Measurements from ENCODE around the gene LALBA. TPM values are rescaled to one million over a fixed set of nuclear protein-coding genes. Genes with fewer than 3 reads are reported as not detected.

Gene LALBA
- total RNA-seq, 2 donors from 2014 or later: not detected

DNA sequence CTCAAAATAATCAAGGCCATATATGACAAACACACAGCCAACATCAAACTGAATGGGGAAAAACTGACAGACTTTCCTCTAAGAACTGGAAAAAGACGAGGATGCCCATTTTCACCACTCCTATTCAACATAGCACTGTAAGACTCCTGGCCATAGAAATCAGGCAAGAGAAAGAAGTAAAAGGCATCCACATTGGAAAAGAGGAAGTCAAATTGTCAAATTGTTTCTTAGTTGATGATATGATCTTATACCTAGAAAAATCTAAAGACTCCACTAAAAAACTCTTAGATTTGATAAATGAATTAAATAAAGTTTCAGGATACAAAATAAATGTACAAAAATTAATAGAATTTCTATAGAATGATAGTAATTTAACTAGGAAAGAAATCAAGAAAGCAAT is 33.2 kb downstream of the LALBA start:
- Histone ChIP-seq H3K4me1 (ENCODE audit: control insufficient read depth, insufficient read depth, low read length) (no peaks in the 10 kb centered on the region), H3K9me3 (ENCODE audit: control insufficient read depth, low read length) (no peaks in the 10 kb centered on the region), H3K4me3 (ENCODE audit: low read length) (no peak overlapping the region), H3K36me3 (ENCODE audit: control insufficient read depth, insufficient read depth, low read length) (no peaks in the 10 kb centered on the region), H3K27ac (ENCODE audit: low read depth, low read length) (no peak overlapping the region), H3K27me3 (ENCODE audit: control insufficient read depth, insufficient read depth, low read length, poor library complexity, severe bottlenecking) (no peaks in the 10 kb centered on the region), H3K9ac (ENCODE audit: extremely low read depth, low read length, poor library complexity, severe bottlenecking) (no peak overlapping the region)
- Mint-ChIP-seq H3K27ac (no peak overlapping the region), H3K27me3 (ENCODE audit: insufficient read depth) (no peaks in the 10 kb centered on the region), H3K4me1 (no peaks in the 10 kb centered on the region), H3K4me3 (no peak overlapping the region), H3K9me3 (peaks cover 3% of the 10 kb centered on the region), H3K36me3 (ENCODE audit: low read depth) (no peaks in the 10 kb centered on the region)
- 80% methylated on average over 1 of the region's 1 CpG; no CpG with 5 or more reads in 1 of the 2 experiments for WGBS, 2 experiments (ENCODE audit: insufficient coverage in 1 of 2, insufficient read length in 1 of 2)
- TF ChIP-seq, protein P1, sequence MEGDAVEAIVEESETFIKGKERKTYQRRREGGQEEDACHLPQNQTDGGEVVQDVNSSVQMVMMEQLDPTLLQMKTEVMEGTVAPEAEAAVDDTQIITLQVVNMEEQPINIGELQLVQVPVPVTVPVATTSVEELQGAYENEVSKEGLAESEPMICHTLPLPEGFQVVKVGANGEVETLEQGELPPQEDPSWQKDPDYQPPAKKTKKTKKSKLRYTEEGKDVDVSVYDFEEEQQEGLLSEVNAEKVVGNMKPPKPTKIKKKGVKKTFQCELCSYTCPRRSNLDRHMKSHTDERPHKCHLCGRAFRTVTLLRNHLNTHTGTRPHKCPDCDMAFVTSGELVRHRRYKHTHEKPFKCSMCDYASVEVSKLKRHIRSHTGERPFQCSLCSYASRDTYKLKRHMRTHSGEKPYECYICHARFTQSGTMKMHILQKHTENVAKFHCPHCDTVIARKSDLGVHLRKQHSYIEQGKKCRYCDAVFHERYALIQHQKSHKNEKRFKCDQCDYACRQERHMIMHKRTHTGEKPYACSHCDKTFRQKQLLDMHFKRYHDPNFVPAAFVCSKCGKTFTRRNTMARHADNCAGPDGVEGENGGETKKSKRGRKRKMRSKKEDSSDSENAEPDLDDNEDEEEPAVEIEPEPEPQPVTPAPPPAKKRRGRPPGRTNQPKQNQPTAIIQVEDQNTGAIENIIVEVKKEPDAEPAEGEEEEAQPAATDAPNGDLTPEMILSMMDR (conservative IDR thresholded peaks at IDR 0.05): no peak
- DNase-seq: no peak

DNA sequence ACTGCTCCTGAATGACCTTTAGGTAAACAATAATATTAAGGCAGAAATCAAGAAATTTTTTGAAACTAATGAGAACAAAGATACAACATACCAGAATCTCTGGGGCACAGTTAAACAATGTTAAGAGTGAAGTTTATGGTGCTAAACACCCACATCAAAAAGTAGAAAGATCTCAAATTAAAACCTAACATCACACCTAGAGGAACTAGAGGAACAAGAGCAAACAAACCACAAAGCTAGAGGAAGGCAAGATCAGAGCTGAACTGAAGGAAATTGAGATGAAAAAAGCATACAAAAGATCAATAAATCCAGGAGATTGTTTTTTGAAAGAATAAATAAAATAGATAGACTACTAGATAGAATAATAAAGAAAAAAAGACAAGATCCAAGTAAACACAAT is 37.2 kb downstream of the LALBA start:
- DNase-seq: no peak
- H3K4me3 ChIP-seq (ENCODE audit: low read length): no peak overlapping the region
- Mint-ChIP-seq H3K4me3 (no peak overlapping the region), H3K4me1 (no peaks in the 10 kb centered on the region), H3K27ac (no peak overlapping the region), H3K27me3 (ENCODE audit: insufficient read depth) (no peaks in the 10 kb centered on the region), H3K36me3 (ENCODE audit: low read depth) (no peaks in the 10 kb centered on the region), H3K9me3 (peaks cover 3% of the 10 kb centered on the region)
- TF ChIP-seq, protein P1 (conservative IDR thresholded peaks at IDR 0.05): no peak
- no peaks in the 10 kb centered on the region for H3K9me3 ChIP-seq (ENCODE audit: control insufficient read depth, low read length)
- H3K4me1 ChIP-seq (ENCODE audit: control insufficient read depth, insufficient read depth, low read length): no peaks in the 10 kb centered on the region
- H3K27me3 ChIP-seq (ENCODE audit: control insufficient read depth, insufficient read depth, low read length, poor library complexity, severe bottlenecking): no peaks in the 10 kb centered on the region
- no peak overlapping the region for H3K9ac ChIP-seq (ENCODE audit: extremely low read depth, low read length, poor library complexity, severe bottlenecking)
- no peaks in the 10 kb centered on the region for H3K36me3 ChIP-seq (ENCODE audit: control insufficient read depth, insufficient read depth, low read length)
- no peak overlapping the region for H3K27ac ChIP-seq (ENCODE audit: low read depth, low read length)

DNA sequence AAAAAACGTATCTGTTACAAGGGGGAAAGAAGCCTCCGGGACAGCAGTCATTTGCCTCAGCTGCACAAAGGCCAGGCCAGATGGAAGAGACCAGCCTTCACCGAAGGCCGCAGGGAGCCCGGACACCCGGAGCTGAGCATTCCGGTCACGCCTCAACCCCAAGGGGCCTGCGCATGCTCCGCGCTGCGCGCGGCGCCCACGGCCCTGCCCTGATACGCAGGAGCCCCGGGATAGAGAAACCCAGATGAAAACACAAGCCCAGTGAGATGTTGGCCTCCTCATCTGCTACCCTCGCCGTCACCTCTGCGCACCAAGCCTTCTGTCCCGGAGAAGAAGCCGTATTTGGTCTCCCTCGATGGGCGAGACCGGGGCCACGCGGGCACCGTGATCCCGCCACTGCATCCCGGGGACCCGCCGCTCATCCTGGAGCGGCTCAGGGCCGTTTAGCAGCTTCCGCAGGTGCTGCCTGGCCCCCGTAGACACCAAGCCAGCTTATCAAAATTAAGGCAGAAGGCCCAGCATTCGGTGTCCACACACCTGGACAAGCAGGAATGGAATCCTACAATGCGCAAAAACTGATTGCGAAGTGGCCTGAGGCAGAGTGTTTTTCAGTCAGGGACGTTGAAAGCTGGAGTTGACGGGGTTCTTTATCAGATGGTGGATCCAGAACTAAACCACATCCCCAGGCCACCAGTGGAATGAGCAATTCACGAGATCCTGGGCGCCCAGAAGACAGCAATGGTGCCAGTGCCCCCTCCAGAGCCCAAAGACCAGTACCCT is 41.8 kb downstream of the LALBA start:
- WGBS, 2 experiments (ENCODE audit: insufficient coverage in 1 of 2, insufficient read length in 1 of 2): 93 to 94% methylated on average over 35 to 44 of the region's 44 CpGs
- H3K4me3 Mint-ChIP-seq: no peak overlapping the region
- H3K4me1 Mint-ChIP-seq: no peaks in the 10 kb centered on the region
- Histone ChIP-seq H3K4me1 (ENCODE audit: control insufficient read depth, insufficient read depth, low read length) (no peaks in the 10 kb centered on the region), H3K27ac (ENCODE audit: low read depth, low read length) (no peak overlapping the region), H3K27me3 (ENCODE audit: control insufficient read depth, insufficient read depth, low read length, poor library complexity, severe bottlenecking) (no peaks in the 10 kb centered on the region), H3K36me3 (ENCODE audit: control insufficient read depth, insufficient read depth, low read length) (no peaks in the 10 kb centered on the region), H3K9me3 (ENCODE audit: control insufficient read depth, low read length) (no peaks in the 10 kb centered on the region), H3K4me3 (ENCODE audit: low read length) (no peak overlapping the region), H3K9ac (ENCODE audit: extremely low read depth, low read length, poor library complexity, severe bottlenecking) (no peak overlapping the region)
- H3K9me3 Mint-ChIP-seq: no peaks in the 10 kb centered on the region
- H3K27ac Mint-ChIP-seq: no peak overlapping the region
- TF ChIP-seq, protein P1 (conservative IDR thresholded peaks at IDR 0.05): no peak
- no peak for DNase-seq
- H3K27me3 Mint-ChIP-seq (ENCODE audit: insufficient read depth): no peaks in the 10 kb centered on the region
- no peaks in the 10 kb centered on the region for H3K36me3 Mint-ChIP-seq (ENCODE audit: low read depth)
